Tibial nerve (tissue), 4 donors: ENCODE results near the gene RYK. TPM values are rescaled to one million over a fixed set of nuclear protein-coding genes. Genes with fewer than 3 reads are reported as not detected.

Source experiments
- DNase-seq, 2 donors: peaks; one replicate each; pipeline ENCODE4 v3.0.0-alpha.2; 2019; ENCODE audit warnings: low spot score in 2 of 2
- H3K27ac ChIP-seq, 4 donors: fragments of 200-600 bp; sonication (generic) in 3 of 4; one replicate each; pipeline ENCODE4 v1.5.1; 2017 to 2019; ENCODE audit warnings: mild to moderate bottlenecking in 1 of 4
- H3K27me3 ChIP-seq, 2 donors: fragments of 200-600 bp; sonication (generic) in 1 of 2; one replicate each; pipeline versions ENCODE4 v1.5.1 to v1.6.0; 2017 to 2019
- H3K36me3 ChIP-seq, 3 donors: fragments of 200-600 bp; sonication (generic); one replicate each; pipeline ENCODE4 v1.5.1; 2018 to 2019
- H3K4me1 ChIP-seq, 4 donors: fragments of 200-600 bp; sonication (generic) in 3 of 4; one replicate each; pipeline ENCODE4 v1.5.1; 2017 to 2019
- H3K4me3 ChIP-seq, 4 donors: fragments of 200-600 bp; sonication (generic) in 3 of 4; one replicate each; pipeline ENCODE4 v1.5.1; 2017 to 2019; ENCODE audit warnings: mild to moderate bottlenecking in 1 of 4, moderate library complexity in 1 of 4
- H3K9me3 ChIP-seq, 4 donors: fragments of 200-600 bp; sonication (generic) in 3 of 4; one replicate each; pipeline ENCODE4 v1.5.1; 2017 to 2019
- EP300 ChIP-seq, 2 donors: sonication (generic); formaldehyde crosslinking; IDR thresholded peaks; one replicate each; pipeline ENCODE4 v1.6.1; 2017; ENCODE audit warnings: antibody characterized with exemption in 2 of 2, mild to moderate bottlenecking in 1 of 2
- POLR2A ChIP-seq, 2 donors: fragments of 450-650 bp; IDR thresholded peaks; one replicate each; pipeline ENCODE4 v1.6.1; 2017; ENCODE audit warnings: antibody characterized with exemption in 2 of 2, mild to moderate bottlenecking in 2 of 2, moderate library complexity in 2 of 2
- WGBS, 2 donors: methylation state at CpG; one replicate each; pipeline ENCODE4 v1.1.5; 2018; 5-methylcytosine and 5-hydroxymethylcytosine counted together
- total RNA-seq, 4 donors: library from RNA; depleted of rRNA; stranded (reverse); fragments of >200 nt; gene quantifications; one replicate each; pipeline ENCODE4 v1.1.0, GENCODE V29; 2016
- TF ChIP-seq, protein P1 (sequence below), 5 experiments: fragments of 200-600 bp in 3 of 5; fragments of 450-650 bp in 2 of 5; sonication (generic) in 3 of 5; IDR thresholded peaks; one replicate each; pipeline ENCODE4 v1.5.1; 2016 to 2019; ENCODE audit warnings: antibody characterized with exemption in 5 of 5, mild to moderate bottlenecking in 3 of 5, moderate library complexity in 2 of 5

Gene RYK
- total RNA-seq, 4 donors from 2014 or later = 33.9 to 69.9 (median 57.8) TPM

DNA sequence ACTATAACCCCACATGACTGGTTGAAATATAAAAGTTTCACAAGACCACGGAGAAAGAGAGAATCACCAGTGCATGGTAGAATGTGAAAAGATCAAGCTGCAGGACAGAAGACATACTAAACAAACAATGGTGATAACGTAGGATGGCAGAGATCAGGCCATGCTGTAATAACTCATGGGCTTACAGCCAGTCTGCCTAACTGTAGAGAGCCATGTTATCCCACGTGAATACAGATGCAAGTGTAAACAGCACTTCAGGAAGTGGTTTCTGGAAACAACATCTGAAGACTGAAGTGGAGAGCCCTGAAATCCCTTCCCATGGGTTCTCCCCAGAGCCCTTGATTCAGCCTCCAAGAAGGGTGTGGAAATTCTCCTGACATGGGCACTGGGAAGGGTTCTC lies 117.7 kb downstream of the RYK start:
- H3K36me3 ChIP-seq = peaks cover 0 to 8% (median 0%) of the 10 kb centered on the region in 3 donors
- H3K4me1 ChIP-seq = no peaks in the 10 kb centered on the region
- TF ChIP-seq POLR2A (IDR thresholded peaks at IDR 0.05) = no peak
- TF ChIP-seq EP300 (IDR thresholded peaks at IDR 0.05) = no peak
- TF ChIP-seq, protein P1, sequence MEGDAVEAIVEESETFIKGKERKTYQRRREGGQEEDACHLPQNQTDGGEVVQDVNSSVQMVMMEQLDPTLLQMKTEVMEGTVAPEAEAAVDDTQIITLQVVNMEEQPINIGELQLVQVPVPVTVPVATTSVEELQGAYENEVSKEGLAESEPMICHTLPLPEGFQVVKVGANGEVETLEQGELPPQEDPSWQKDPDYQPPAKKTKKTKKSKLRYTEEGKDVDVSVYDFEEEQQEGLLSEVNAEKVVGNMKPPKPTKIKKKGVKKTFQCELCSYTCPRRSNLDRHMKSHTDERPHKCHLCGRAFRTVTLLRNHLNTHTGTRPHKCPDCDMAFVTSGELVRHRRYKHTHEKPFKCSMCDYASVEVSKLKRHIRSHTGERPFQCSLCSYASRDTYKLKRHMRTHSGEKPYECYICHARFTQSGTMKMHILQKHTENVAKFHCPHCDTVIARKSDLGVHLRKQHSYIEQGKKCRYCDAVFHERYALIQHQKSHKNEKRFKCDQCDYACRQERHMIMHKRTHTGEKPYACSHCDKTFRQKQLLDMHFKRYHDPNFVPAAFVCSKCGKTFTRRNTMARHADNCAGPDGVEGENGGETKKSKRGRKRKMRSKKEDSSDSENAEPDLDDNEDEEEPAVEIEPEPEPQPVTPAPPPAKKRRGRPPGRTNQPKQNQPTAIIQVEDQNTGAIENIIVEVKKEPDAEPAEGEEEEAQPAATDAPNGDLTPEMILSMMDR (IDR thresholded peaks at IDR 0.05) = no peak
- H3K27me3 ChIP-seq = no peaks in the 10 kb centered on the region
- peaks cover 0 to 18% (median 0%) of the 10 kb centered on the region in 4 donors for H3K9me3 ChIP-seq
- H3K27ac ChIP-seq = no peak overlapping the region
- H3K4me3 ChIP-seq = no peak overlapping the region
- DNase-seq = no peak
- 43 to 52% methylated on average over 3 of the region's 3 CpGs for WGBS, 2 donors

DNA sequence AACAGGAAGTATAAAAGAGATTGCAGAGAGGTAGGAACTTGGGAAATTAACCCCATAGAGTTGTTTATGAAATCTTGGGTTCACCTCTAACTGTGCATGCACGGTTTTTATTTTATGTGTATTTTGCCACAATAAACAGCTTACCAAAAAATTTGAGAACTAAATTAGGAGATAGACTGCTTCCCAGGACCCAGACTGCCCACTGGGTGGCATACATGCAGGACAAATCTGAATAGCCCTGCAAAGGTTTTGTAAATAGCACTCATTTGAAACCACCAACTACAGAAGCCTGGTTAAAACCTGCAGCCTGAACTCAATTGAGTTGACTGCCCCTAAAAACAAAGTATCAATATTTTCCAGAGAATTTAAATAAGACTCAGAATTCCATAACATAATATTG lies 124.5 kb downstream of the RYK start:
- DNase-seq = no peak
- Histone ChIP-seq H3K27ac (no peak overlapping the region), H3K4me3 (no peak overlapping the region), H3K36me3 (peaks cover 0 to 8% (median 0%) of the 10 kb centered on the region in 3 donors), H3K9me3 (peaks cover 0 to 34% (median 5%) of the 10 kb centered on the region in 4 donors), H3K4me1 (no peaks in the 10 kb centered on the region), H3K27me3 (no peaks in the 10 kb centered on the region)
- WGBS, 2 donors = 48 to 59% methylated on average over 1 of the region's 1 CpG
- TF ChIP-seq, protein P1 (IDR thresholded peaks at IDR 0.05) = no peak
- no peak for TF ChIP-seq EP300 (IDR thresholded peaks at IDR 0.05)
- TF ChIP-seq POLR2A (IDR thresholded peaks at IDR 0.05) = no peak

DNA sequence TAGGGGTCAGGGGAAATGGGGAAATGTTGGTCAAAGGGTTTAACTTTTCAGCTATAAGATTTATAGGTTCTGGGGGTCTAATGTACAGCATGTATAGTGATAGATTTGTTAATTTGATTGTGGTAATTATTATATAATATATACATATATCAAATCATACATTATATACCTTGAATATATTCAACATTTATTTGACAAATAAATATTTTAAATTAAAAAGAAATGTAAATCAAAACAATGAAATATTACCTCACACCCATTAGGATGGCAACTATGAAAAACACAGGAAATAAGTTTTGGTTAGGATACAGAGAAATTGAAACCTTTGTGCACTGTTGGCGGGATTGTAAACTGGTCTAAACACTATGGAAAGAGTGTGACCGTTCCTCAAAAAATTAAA lies 135.9 kb downstream of the RYK start:
- H3K27ac ChIP-seq = no peak overlapping the region
- no peak for DNase-seq
- no peaks in the 10 kb centered on the region for H3K36me3 ChIP-seq
- 92 to 96% methylated on average over 2 of the region's 2 CpGs for WGBS, 2 donors
- no peaks in the 10 kb centered on the region for H3K4me1 ChIP-seq
- H3K4me3 ChIP-seq = no peak overlapping the region
- peaks cover 0 to 25% (median 9%) of the 10 kb centered on the region in 4 donors for H3K9me3 ChIP-seq
- TF ChIP-seq, protein P1 (IDR thresholded peaks at IDR 0.05) = no peak
- TF ChIP-seq EP300 (IDR thresholded peaks at IDR 0.05) (no peak), POLR2A (IDR thresholded peaks at IDR 0.05) (no peak)
- H3K27me3 ChIP-seq = no peaks in the 10 kb centered on the region

DNA sequence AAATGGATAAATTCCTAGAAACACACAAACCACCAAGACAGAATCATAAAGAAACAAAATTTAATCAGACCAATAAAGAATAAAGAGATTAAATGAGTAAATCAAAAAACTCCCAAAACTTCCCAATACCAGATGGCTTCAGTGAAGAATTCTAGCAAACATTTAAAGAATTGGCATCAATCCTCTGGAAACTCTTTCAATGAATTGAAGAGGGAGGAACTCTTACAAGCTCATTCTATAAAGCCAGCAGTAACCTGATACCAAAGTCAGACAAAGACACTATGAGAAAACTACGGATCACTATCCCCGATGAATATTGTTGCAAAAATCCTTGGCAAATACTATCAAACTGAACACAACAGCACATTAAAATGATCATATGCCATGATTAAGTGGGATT lies 139.0 kb downstream of the RYK start:
- Histone ChIP-seq H3K36me3 (no peaks in the 10 kb centered on the region), H3K4me3 (no peak overlapping the region), H3K27me3 (no peaks in the 10 kb centered on the region), H3K27ac (no peak overlapping the region), H3K4me1 (no peaks in the 10 kb centered on the region), H3K9me3 (no peaks in the 10 kb centered on the region)
- 53 to 65% methylated on average over 2 of the region's 2 CpGs for WGBS, 2 donors
- no peak for DNase-seq
- TF ChIP-seq EP300 (IDR thresholded peaks at IDR 0.05) (no peak), POLR2A (IDR thresholded peaks at IDR 0.05) (no peak)
- TF ChIP-seq, protein P1 (IDR thresholded peaks at IDR 0.05) = no peak

DNA sequence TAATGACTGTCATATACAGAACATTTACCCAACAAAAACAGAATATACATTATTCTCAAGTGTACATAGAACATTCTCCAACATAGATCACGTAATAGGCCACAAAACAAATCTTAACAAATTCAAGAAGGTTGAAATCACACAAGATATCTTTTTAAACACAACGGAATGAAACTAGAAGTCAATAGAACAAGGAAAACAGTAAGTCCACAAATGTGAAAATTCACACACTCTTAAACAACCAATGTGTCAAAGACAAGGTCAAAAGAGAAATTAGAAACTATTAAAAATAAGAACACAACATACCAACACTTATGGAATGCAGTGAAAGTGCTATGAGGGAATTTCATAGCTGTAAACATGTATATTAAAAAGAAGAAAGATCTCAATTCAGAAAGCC lies 139.7 kb downstream of the RYK start:
- no peak overlapping the region for H3K27ac ChIP-seq
- H3K36me3 ChIP-seq = no peaks in the 10 kb centered on the region
- no peak for DNase-seq
- WGBS, 2 donors = 73 to 86% methylated on average over 2 of the region's 2 CpGs
- TF ChIP-seq, protein P1 (IDR thresholded peaks at IDR 0.05) = no peak
- TF ChIP-seq POLR2A (IDR thresholded peaks at IDR 0.05) = no peak
- no peak for TF ChIP-seq EP300 (IDR thresholded peaks at IDR 0.05)
- H3K9me3 ChIP-seq = no peaks in the 10 kb centered on the region
- no peaks in the 10 kb centered on the region for H3K27me3 ChIP-seq
- H3K4me3 ChIP-seq = no peak overlapping the region
- no peaks in the 10 kb centered on the region for H3K4me1 ChIP-seq

Other genes starting within 250 kb of the RYK start
- gene SLCO2A1, start 220.9 kb downstream of the RYK start, total RNA-seq = 10 to 100 TPM in 3 of 4 donors, 1 to 10 TPM in 1; 8.8 to 22.9 (median 12.2) TPM
- 100 to 1,000 TPM; 216 to 337 (median 255) TPM for gene AMOTL2, start 123.6 kb upstream of the RYK start, total RNA-seq
- 10 to 100 TPM; 32.7 to 56.8 (median 49.1) TPM for gene ANAPC13, start 235.1 kb upstream of the RYK start, total RNA-seq
- 10 to 100 TPM; 21.4 to 32.7 (median 27.8) TPM for gene CEP63, start 235.2 kb upstream of the RYK start, total RNA-seq